HG03378 (cell line): ENCODE measurements around the gene JMJD7.

Experiments
- ATAC-seq: cut with Tn5 transposase; IDR thresholded peaks from one replicate; pipeline ENCODE4 v1.9.1; 2021; ENCODE audit warnings: mild to moderate bottlenecking, moderate library complexity; ENCODE audit not compliant: unreplicated experiment

Gene JMJD7

DNA sequence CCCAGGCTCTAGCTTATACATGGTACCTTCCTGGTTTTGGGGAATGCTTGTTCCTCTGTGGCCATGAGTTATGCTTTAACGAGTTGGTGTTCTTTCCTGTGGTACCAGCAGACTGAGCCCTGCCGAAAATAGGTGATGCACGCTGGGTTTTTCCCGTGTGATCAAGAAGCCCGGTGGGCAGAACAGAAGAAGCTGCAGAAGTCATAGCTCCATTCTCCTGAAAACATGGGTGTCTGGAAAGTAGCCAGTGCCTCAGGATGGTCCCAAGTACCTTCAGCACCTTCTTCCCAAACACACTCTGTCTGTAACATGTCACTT, 28.4 kb upstream of the JMJD7 start:
- ATAC-seq = no peak

- ATAC-seq = no peak
These were observed 26.7 kb upstream of the JMJD7 start for GRCh38 chr15:41801185-41801584.

DNA sequence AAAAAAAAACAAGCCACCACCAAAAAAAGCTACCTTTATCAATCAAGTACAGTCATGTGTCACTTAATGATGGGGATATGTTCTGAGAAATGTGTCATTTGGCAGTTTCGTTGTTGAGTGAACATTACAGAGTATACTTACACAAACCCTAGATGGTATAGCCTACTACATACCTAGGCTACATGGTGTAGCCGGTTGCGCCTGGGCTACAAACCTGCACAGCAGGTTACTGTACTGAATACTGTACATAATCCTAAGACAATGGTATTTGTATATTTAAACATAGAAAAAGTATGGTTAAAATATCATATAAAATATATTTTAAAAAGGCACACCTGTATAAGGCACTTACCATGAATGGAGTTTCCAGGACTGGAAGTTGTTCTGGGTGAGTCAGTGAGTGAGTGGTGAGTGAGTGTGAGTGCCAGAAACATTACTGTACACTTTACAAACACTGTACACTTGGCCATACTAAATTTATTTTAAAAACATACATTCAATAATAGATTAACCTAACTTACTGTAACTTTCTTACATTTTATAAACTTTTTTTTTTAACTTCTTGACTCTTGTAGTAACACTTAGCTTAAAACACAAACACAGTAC, 25.9 kb upstream of the JMJD7 start:
- ATAC-seq = no peak

- no peak for ATAC-seq
These were observed 23.5 kb upstream of the JMJD7 start for GRCh38 chr15:41804361-41804760.

DNA sequence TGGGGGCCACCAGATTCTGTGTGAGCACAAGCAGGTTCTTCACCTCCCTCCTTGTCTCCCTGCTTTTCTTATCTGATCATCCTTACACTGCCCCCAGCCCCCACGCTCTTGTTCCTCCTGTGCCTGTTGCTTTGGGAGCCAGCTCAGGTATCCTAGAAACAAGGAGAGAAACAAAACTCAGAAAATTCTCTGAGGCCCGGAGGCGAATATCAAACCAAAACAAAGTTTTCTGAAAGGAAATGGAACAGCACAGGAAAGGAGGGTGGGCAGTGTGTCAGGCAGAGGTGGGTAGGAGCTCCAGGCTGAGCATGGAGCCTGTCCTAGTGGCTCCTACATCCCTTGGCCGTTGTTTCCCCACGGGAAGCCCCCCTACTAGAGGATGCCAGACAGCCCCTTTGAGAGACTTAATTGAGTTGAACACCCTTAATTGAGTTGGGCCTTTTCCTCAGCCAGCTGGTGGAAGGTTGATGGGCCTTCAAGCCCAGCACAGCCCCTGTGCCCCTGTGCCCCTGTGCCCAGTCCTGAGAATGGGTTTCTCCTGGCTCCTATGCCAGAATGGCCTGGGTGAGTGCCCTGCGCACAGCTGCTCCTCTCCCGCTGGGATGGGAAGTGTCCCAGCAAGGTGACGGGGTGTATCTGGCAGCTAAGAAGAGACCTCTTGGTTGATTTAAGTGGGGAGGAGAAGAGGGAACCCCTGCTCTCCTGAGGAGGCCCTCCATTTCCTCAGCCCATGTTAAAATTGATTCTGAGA, 22.8 kb upstream of the JMJD7 start:
- no peak for ATAC-seq

- no peak for ATAC-seq
These were observed 22.2 kb upstream of the JMJD7 start for GRCh38 chr15:41805711-41806110.

DNA sequence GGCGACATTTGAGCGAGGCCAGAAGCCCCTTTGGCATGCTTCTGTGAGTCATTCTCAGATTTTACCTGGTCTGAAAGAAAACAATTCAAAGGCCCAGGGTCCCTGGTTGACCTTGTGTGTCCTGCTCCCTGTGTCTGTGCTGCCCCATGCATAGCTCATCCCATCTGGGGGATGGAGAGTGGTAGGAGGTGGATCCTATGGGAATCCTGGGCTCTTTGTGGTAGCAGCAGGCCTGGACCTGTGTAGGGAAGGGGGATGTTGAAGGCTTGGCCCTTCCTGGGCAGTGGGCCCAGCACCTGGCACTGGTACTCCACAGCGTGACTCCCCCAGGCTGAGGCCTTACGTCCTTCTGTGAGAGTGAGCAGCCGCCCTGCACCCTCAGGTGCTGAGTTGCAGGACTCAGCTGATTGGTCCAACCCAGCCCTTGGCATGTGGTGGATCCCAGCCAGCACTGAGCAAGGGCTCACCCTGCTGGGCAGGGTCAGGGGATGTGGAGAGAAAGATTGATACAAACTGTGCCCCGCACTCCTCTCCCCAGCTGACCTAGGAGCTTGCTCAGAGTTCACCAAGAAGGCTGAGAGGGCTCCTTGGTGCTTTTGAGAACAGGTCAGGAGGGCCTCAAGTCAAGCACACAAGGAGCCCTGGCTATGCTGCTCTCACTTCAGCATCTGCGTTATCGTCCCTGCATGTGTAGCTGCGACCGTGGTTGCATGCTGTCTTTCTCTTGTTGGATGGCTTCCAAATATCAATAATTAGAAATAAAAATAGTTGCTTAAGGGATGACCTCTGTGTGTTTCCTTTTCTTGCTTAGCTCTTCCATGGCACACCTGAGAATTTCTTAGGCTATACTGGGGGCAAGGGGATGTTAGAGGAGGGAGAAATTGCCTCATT, 21.4 kb upstream of the JMJD7 start:
- ATAC-seq = no peak

DNA sequence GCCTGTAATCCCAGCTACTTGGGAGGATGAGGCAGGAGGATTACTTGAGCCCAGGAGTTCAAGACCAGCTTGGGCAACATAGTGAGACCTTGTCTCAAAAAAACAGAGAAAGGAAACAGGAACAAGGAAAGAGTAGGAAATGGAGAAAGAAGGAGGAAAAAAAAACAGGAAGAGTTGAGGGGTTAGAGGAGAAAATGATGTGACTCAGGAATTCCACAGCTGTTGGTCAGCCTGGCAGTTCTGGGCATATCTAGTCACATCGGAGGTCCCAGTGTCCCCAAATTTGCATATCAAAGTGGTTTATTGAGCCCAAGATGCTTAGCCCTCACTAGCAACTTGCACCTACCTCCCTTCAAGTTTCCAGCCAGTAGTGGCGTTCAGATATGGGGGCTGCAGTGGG, 18.8 kb upstream of the JMJD7 start:
- no peak for ATAC-seq

DNA sequence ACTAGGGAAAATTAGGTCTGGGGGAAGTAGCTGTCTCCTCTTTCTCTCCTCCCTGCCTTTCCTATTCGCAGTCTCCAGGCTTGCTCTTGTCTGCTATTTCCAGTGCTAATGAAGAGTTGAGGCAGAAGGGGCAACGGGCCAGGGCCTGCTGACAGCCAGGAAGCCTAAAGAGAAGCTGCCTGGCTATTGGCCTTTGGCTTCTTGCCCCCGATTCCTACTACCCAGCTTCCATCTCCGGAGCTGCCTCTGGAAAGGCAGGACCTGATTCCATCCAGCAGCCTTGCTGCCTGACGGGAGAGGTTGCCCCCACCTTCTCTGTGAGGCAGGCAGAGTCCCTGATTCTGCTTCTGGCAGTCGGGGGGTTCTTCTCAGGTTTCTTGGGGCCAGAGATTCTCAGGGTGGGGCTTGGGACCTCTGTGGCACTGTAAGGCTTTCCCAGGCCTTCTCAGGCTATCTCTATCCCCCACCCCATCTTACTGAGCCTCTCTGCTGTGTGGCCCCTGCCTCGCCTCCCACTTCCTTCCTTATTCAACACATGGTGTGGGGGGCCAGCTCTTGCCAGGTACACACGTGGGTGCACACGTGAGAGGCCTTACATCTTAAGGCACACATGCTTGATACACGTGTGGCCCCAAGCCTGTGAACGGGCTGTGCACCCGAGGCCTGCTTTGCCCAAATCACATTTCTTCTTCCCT, 18.2 kb upstream of the JMJD7 start:
- ATAC-seq = no peak

DNA sequence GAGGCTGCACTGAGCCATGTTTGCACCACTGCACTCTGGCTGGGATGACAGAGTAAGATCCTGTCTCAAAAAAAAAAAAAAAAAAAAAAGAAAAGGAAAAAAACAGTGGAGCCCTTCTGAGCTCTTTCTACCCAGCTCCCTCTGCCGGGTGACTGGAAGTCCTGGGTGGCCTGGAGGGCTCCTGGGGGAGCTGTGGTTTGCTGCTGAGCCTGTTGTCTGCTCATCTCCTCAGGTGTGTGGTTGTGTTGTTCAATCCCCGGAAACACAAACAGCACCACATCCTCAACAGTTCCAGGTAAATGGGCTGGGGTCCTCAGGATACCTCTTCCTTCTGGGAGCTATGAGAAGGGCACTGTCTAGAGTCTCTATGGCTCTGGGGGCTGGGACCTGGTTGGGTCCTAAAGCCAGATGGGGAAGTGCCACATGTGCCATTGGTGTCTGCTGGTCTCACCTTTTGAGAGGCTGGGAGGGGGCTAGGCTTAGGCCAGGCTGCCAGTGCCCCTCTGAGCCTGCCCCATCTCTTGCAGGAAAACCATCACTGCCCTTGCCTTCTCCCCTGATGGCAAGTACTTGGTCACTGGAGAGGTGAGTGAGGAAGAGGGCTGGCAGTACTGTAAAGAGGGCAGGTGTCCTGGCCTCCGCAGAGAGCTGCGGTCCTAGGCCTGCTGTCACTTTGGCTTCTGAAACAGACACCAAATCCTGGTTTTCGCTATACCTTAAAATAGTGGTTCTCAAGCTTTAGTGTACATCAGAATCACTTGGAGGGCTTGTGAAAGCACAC, 17.1 kb upstream of the JMJD7 start:
- no peak for ATAC-seq

DNA sequence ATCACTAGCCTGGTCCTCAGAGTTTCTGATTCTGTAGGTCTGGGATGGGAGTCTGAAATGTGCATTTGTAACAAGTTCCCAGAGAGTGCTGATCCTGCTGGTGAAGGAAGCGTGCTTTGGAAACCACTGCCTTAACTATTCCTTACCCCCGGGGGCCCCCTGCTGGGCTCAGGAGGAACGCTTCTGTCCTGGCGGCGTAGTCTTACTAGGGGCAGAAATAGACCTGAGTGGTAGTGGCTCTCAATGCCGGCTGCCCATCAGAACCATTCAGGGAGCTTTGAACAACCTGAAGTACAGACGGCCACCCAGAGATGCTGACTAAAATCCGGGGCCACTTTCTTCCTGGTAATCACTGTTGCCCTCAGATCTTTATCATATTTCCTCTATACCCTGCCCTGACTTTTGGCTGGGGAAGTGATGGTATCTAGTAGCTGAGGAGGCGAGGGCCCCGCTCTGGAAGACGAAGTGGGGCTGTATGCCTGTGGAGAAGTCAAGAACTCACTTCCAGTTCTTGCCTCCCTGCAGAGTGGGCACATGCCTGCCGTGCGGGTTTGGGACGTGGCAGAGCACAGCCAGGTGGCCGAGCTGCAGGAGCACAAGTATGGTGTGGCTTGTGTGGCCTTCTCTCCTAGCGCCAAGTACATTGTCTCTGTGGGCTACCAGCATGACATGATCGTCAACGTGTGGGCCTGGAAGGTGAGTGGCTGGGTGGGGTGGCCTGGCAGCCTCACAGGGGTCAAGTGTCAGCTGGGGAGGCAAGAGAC, 16.3 kb upstream of the JMJD7 start:
- ATAC-seq = no peak

GRCh38 chr15:41812820-41813375, 15.0 kb upstream of the JMJD7 start:
- ATAC-seq = no peak

DNA sequence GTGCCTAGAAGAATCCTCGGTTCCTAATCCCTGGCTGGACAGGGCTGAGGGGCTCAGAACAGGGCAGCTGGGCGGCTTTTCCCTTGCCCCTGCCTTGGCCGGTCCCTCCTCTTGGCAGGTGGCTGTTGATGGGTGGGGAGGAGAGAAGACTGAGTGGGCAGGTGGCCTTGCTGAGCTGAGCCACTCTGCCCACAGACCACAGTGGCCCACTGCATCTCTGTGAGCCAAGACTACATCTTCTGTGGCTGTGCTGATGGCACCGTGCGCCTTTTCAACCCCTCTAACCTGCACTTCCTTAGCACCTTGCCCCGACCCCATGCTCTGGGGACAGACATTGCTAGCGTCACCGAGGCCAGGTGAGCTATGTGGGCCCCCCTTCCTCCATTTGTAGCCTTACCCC, 14.5 kb upstream of the JMJD7 start:
- no peak for ATAC-seq

GRCh38 chr15:41814534-41814933, 13.4 kb upstream of the JMJD7 start:
- ATAC-seq = no peak

- ATAC-seq = no peak
These were observed 11.1 kb upstream of the JMJD7 start for GRCh38 chr15:41816788-41817187.

- ATAC-seq = no peak
These were observed 10.6 kb upstream of the JMJD7 start for GRCh38 chr15:41817327-41817726.

DNA sequence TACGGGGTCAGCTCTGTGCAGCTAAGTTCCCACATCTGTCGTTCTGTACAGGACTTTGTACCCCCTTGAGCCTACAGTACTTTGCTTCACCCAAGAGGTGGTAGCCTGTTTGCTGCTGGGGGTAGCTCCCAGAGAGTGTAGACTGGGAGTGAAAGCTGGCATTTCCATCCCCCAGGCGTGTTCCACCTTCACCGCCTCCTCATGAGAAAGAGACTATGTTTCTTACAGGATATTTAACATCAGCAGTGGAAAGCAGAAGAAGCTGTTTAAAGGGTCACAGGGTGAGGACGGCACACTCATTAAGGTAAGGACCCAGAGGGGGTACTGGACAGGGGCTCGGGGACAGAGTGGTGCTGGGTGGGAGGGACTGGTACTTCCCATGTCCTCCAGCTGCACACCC, 10.1 kb upstream of the JMJD7 start:
- ATAC-seq = no peak

- no peak for ATAC-seq
These were observed 8.3 kb upstream of the JMJD7 start for GRCh38 chr15:41819455-41820050.

DNA sequence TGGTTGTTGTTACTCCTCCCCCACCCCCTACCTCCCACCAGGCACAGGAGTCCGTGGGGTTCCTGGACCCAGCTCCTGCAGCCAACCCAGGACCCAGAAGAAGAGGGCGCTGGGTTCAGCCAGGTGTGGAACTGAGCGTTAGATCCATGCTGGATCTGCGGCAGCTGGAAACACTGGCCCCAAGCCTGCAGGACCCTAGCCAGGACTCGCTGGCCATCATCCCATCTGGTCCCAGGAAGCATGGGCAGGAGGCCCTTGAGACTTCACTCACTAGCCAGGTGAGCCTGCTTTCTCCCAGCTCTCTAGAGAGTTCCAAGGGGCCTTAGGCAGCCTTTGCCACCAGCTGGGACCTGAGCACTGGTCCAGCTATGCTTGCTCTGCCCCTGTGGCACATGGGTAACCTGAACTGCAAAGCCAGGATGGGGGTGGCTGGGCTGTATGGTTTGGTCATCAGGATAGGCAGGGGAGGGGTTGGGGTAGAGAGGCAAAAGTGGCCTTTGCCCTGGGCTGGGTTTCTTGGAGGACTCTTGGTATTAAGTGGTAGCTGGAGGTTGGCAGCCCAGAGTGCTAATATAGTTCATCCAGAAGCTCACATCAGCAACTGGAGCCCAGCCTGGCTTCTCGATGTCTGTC, 7.0 kb upstream of the JMJD7 start:
- no peak for ATAC-seq
